Measurements from ENCODE around the gene PTPRM. TPM values are rescaled to one million over a fixed set of nuclear protein-coding genes. Genes with fewer than 3 reads are reported as not detected.

PTPRM gene
- total RNA-seq, 2 donors from 2014 or later, result 51.4 to 75.5 TPM

GRCh38 chr18:8133032-8133431 lies 565.9 kb downstream of the PTPRM start:
- intact Hi-C loops (cut with DNase I), result no loop called here
- DNase-seq, result no peak
- ATAC-seq, result no peak

DNA sequence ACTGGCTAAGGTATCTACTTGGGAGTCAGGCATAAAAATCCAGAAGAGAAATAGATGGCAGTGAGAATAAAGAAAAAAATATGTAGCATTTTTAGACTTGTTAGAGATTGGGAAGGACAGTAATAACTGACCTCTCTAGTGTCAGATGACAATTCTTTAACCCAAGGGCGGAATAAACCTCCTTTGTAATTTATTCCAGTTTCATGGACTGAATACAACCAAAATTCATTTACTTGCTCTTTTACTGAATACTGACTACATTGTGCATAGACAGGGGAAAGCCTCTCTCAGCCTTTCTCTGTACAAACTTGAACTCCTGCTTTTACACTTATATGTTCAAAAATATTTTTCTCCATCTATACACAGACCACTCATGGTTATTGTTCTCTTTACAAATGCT lies 566.8 kb downstream of the PTPRM start:
- DNase-seq (no peak), ATAC-seq (no peak)
- intact Hi-C loops (cut with DNase I), result no loop called here

DNA sequence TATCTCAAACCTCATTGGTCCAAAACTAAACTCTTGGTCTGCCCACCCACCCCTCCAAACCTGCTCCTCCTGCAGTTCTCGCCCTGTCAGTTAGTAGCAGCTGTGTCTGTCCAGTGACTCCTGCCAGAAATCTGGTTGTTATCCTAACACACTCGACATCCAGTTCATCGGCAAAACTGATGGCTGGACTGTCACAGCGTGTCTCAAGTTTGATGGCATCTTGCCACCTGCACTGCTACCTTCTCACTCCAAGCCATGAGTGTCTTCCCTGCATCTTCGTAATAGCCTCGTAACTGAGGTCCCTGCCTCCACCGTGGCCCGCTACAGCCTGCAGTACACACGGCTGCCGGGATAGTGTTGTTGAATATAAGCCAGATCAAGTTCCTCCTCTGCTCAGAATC lies 572.0 kb downstream of the PTPRM start:
- intact Hi-C loops (cut with DNase I), result no loop called here
- ATAC-seq (peak; percentile 74 to 77), DNase-seq (peak; percentile 45)

DNA sequence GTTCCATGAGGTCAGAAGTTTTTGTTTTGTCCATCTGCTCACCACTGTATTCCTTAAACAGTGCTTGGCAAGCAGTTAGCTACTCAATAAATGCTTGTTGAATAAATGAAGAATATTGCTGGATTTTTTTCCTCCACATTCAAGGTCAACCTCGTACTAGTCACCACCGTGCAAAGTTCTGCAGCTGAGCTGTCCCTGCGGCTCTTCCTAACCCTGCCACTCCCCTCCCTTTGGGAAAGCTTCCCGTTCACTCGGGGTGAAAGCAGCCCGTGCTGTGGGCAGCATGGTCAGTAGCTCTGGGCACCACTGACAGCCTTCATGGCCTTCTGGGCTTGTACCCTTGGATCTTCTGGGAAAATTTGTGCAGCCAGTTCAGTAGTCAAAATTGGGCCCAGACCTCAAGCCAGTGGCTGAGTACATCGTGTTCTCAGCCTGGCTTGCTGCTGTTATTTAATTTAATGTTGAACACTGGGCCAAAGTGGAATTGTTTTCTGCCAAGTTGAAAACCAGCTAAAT lies 572.8 kb downstream of the PTPRM start:
- ATAC-seq (peak; percentile 58 to 78), DNase-seq (peak; percentile 33)
- intact Hi-C loops (cut with DNase I), result no loop called here

DNA sequence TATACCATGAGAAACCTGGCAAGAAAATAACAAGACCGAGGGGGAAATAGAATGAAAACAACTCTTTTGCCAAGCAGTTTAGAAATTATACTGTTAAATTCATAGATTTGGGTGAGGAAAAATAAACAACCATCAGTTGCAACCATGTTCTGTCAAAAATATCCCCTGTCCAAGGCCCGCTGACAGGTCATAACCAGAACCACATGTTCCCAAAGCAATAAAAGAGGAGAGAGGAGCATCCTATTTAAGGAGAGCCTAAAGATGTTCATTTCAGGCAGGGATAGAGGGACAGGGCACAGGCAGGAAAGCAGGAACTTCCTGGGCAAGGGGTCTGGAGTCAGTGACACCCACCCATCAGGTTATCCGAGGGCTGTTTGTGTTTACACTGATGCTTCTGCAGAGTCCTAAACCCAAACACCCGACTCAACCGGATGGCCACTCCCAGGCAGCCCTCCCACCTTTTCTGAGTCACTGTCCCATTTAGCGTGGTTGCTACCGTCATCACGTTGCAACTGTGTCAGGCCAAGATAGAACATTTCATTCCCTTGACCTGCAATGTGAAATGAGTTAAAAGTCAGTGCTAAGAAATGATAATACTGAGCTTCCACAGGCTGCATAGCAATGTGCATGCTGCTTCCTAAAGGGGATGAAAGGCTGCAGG lies 573.9 kb downstream of the PTPRM start:
- intact Hi-C loops (cut with DNase I), result no loop called here
- DNase-seq (peak; percentile 46), ATAC-seq (peak in 1 of 2 donors; percentile 80)

DNA sequence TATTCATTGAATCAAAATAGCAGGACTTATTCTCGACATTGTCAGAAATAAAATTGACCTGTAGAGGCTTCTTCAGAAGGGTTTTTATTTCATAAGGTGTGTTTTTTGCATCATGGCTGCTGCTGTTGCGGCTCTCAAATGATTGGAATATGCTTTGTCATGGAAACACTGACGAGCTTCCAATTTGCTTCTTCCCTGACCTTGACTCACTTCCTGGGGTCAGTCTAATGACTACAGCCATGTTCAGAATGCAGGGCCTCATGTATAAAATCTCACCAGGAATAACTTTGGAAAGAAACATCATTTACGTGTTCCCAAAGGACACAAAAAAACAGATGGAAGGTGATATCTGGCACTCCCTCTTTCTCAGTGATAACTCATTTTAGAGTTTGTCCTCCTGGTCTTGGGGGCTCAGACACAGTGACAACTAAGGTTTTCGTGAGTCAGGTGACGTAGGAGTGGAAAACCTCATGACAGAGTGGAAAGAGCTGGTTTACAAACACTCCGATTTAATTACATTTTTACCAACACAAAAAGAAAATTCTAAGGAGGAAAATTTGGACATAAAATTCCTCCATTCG lies 575.1 kb downstream of the PTPRM start:
- intact Hi-C loops (cut with DNase I), result no loop called here
- ATAC-seq, result no peak
- no peak for DNase-seq

DNA sequence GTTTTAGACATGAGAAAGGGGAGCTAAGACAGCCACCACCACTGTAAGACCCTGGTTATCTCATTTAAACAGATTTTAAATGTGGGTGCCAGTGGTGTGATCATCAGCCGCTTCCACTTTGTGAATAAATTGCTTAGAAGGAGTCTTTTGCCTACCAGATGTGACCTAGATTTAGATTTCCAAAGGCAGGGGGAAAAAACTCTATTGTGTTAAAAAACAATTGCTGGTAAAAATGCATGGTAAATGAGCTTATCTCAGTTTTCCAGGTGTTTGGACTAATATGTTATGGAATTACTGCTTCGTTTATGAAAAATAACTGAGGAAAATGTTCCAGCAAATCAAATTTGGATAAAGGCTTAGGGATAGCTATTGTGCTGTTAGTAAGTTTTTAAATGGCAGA lies 575.8 kb downstream of the PTPRM start:
- ATAC-seq (no peak), DNase-seq (no peak)
- intact Hi-C loops (cut with DNase I), result no loop called here

DNA sequence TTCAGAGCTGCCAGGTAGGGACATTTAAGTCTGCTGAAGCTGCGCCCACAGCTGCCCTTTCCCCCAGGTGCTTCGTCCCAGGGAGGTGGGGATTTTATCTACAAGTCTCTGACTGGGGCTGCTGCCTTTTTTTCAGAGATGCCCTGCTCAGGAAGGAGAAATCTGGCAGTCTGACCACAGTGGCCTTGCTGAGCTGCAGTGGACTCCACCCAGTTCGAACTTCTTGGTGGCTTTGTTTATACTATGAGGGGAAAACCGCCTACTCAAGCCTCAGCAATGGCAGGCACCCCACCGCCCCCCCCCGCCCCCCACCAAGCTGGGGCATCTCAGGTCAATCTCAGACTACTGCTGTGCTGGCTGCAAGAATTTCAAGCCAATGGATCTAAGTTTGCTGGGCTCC lies 584.1 kb downstream of the PTPRM start:
- DNase-seq (no peak), ATAC-seq (no peak)
- intact Hi-C loops (cut with DNase I), result no loop called here

DNA sequence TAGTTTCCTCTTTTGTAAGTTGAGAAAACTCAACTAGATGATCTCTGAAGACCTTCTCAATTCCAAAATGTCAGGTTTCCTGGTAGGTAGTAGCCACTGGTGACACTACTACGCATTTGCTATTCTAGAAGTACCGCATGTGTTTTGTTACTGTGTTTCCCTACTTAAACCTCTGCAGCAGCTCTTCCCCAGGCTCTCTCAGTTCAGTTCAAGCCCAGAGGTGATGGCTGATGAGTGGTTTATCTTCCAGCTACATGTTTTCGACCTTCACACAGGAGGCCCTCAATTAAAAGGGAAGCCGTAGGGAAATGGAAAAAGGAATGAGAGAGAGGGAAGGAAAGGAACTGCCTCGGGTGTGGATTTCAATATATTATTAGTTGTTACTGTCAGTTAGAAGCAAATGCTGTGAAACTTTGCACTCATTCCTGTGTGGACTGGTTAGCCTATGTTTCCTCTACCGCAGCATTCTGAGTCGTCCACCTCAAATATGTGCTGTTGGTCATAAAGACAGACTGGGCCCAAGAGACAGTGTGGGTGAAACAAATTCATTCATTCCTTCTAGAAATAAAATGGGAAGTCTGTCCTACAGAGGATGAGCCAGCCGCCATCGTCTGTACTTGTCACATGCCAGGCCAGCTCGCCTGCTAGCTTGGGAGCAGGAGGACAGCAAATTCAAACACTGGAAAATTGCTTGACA lies 586.9 kb downstream of the PTPRM start:
- DNase-seq, result no peak
- intact Hi-C loops (cut with DNase I), result no loop called here
- ATAC-seq, result peak; percentile 33 to 82

GRCh38 chr18:8162802-8163201 lies 595.7 kb downstream of the PTPRM start:
- intact Hi-C loops (cut with DNase I), result no loop called here
- DNase-seq (no peak), ATAC-seq (peak; percentile 66 to 84)

DNA sequence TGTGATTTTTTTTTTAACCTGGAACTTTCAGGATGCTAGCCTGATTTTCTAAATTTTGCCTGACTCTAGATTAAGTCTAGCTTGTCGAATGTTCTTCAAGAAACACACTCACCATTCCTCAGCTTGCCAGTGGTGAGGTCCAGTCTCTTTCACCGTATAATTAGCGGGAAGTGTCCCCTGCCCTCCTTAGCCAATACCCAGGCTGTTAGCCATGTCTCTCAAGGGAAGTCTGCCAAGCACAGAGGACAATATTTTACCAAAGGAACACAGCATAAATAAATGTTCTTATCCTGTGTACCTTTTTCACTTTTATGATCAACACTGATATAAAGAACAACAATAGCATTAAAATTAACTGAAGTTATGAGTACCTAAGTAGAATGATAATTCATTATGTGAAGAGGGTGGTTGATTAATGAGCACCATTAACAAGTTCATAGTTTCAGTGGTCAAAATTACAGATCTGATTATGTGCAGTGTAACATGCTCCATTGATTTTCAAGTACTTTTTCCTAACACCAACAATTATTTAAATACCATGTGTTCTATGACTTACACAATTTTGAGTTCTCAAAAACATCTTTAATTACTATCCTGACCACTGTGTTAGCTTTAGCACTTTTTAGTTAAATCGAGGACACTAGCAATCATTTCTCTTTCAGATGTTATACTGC lies 596.3 kb downstream of the PTPRM start:
- intact Hi-C loops (cut with DNase I), result no loop called here
- ATAC-seq (no peak), DNase-seq (no peak)

- ATAC-seq (no peak), DNase-seq (no peak)
- intact Hi-C loops (cut with DNase I), result no loop called here
These were observed 598.0 kb downstream of the PTPRM start for GRCh38 chr18:8165095-8165494.

DNA sequence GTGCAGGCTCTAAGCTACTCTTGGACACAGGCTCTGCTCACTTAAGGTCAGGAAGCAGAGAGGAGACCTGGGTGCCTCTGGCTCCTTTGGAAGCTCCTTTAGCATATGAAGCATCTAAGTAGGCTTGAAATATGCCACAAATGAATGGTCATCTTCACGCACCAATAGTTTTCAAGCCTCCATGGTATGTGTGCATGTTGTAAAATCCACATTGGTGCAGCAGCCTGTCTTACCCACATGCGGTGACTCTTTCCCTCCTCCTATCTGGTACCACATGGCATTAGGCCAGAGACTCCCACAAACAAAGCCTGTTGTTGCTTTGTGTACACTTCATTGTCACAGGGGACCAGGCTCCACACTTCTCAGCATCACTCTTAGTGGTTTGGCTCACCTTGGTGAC lies 599.9 kb downstream of the PTPRM start:
- no peak for DNase-seq
- intact Hi-C loops (cut with DNase I), result no loop called here
- ATAC-seq, result no peak

DNA sequence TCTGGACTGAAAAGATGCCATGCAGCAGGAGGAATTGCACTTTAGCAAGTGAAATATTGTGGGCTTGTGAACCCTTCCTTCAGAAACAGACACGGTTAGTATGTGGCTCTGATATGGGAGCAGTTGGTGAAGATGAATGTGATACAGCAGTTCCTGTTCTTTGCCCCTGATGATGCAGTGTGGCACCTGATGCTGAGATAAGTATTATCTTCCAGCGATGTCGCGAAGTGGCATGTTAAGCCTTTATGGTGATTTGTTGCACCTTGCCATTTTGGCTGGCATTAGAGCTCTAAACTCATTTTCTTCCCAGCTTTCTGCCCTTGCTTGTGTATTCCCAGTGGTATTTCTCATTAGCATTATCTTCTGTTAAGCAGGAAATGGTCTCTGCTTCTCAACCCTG lies 600.6 kb downstream of the PTPRM start:
- ATAC-seq, result no peak
- intact Hi-C loops (cut with DNase I), result no loop called here
- DNase-seq, result no peak

GRCh38 chr18:8169722-8170121 lies 602.6 kb downstream of the PTPRM start:
- DNase-seq (no peak), ATAC-seq (no peak)
- intact Hi-C loops (cut with DNase I), result no loop called here

DNA sequence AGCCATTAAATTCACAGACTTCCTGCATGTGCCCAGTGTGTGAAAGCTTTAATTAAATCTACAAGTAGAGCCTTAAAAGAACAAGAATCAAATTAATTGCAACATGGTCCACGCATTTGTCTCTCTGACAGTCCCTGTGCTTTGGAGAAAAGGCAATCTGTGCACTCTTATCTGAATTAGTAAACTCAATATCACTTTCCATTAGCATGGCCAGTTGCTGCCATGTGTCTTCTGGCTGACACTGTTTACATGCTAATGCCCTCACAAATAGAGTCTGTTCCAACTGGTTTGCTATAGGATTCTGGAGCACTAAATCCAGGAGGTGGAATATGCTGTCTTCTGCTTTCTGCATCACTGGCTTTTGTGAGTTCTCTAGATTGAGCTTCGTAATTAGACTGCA lies 607.7 kb downstream of the PTPRM start:
- intact Hi-C loops (cut with DNase I), result no loop called here
- no peak for ATAC-seq
- no peak for DNase-seq

GRCh38 chr18:8175501-8176061 lies 608.5 kb downstream of the PTPRM start:
- no peak for DNase-seq
- ATAC-seq, result no peak
- intact Hi-C loops (cut with DNase I), result no loop called here

DNA sequence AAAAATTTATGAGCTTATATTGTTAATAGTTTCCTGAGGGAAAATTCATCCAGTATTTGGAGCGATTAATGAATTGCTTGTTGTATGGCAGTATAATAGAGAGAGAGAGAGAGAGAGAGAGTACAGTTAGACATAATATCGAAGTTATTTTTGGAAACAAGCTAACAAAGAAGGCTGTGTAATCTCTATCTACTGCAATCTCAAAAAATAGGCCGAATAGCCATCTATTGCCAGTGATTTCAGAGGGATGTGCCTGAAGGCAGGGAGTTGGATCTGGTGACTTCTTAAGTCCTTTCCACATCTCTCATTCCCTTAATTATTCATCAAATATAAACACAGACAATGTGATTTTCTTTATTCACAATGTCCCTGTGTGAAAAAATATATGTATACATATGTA lies 609.0 kb downstream of the PTPRM start:
- DNase-seq (no peak), ATAC-seq (peak; percentile 15 to 24)
- intact Hi-C loops (cut with DNase I), result no loop called here

- peak in 1 of 2 donors; percentile 38 for ATAC-seq
These were observed 609.4 kb downstream of the PTPRM start for GRCh38 chr18:8176554-8176953.

More at GRCh38 chr18:8176554-8176953, 609.4 kb downstream of the PTPRM start:
- DNase-seq, result no peak
- intact Hi-C loops (cut with DNase I), result no loop called here
